WTC11 (cell line): ENCODE measurements around the gene PLAC8.

Experiments used
- FOXK1 ChIP-seq: sonication (generic); formaldehyde crosslinking; IDR thresholded peaks from 2 replicates; pipeline ENCODE4 v1.8.0; 2022; ENCODE audit warnings: mild to moderate bottlenecking, moderate library complexity, missing genetic modification reagents
- IRF2 ChIP-seq: sonication (generic); formaldehyde crosslinking; IDR thresholded peaks from 2 replicates; pipeline ENCODE4 v1.8.0; 2022; ENCODE audit warnings: low read depth, missing genetic modification reagents, borderline replicate concordance
- MAX ChIP-seq: sonication (generic); formaldehyde crosslinking; IDR thresholded peaks from 2 replicates; pipeline ENCODE4 v1.8.0; 2022; ENCODE audit warnings: mild to moderate bottlenecking, missing genetic modification reagents
- PREB ChIP-seq: sonication (generic); formaldehyde crosslinking; IDR thresholded peaks from 2 replicates; pipeline ENCODE4 v1.8.1; 2022; ENCODE audit warnings: mild to moderate bottlenecking, missing genetic modification reagents, moderate library complexity, borderline replicate concordance
- TCF7 ChIP-seq: sonication (generic); formaldehyde crosslinking; IDR thresholded peaks from 2 replicates; pipeline ENCODE4 v1.8.0; 2022; ENCODE audit warnings: mild to moderate bottlenecking, low read depth, missing genetic modification reagents, moderate library complexity
- ZBTB21 ChIP-seq: sonication (generic); formaldehyde crosslinking; IDR thresholded peaks from 2 replicates; pipeline ENCODE4 v1.8.1; 2023; ENCODE audit warnings: mild to moderate bottlenecking, missing genetic modification reagents, borderline replicate concordance
- ZNF219 ChIP-seq: sonication (generic); formaldehyde crosslinking; IDR thresholded peaks from 2 replicates; pipeline ENCODE4 v1.8.0; 2023; ENCODE audit warnings: missing genetic modification reagents, mild to moderate bottlenecking, borderline replicate concordance
- ZNF232 ChIP-seq: sonication (generic); formaldehyde crosslinking; IDR thresholded peaks from 2 replicates; pipeline ENCODE4 v1.8.0; 2022; ENCODE audit warnings: mild to moderate bottlenecking, missing genetic modification reagents
- TF ChIP-seq, protein P1 (sequence below): fragments of 200-600 bp; IDR thresholded peaks from 2 replicates; pipeline ENCODE4 v1.8.0; 2022; ENCODE audit warnings: antibody characterized with exemption
- TF ChIP-seq, protein P2 (sequence below): sonication (generic); formaldehyde crosslinking; IDR thresholded peaks from 2 replicates; pipeline ENCODE4 v1.8.1; 2022; ENCODE audit warnings: low read depth, mild to moderate bottlenecking, moderate library complexity, missing genetic modification reagents, borderline replicate concordance
- TF ChIP-seq, protein P3 (sequence below): sonication (generic); formaldehyde crosslinking; IDR thresholded peaks from 2 replicates; pipeline ENCODE4 v1.8.0; 2023; ENCODE audit warnings: mild to moderate bottlenecking, missing genetic modification reagents
- TF ChIP-seq, protein P4 (sequence below): sonication (generic); formaldehyde crosslinking; IDR thresholded peaks from 2 replicates; pipeline ENCODE4 v1.8.0; 2022; ENCODE audit warnings: mild to moderate bottlenecking, missing genetic modification reagents
- TF ChIP-seq, protein P5 (sequence below): sonication (generic); formaldehyde crosslinking; IDR thresholded peaks from 2 replicates; pipeline ENCODE4 v1.8.0; 2022; ENCODE audit warnings: mild to moderate bottlenecking, missing genetic modification reagents

DNA sequence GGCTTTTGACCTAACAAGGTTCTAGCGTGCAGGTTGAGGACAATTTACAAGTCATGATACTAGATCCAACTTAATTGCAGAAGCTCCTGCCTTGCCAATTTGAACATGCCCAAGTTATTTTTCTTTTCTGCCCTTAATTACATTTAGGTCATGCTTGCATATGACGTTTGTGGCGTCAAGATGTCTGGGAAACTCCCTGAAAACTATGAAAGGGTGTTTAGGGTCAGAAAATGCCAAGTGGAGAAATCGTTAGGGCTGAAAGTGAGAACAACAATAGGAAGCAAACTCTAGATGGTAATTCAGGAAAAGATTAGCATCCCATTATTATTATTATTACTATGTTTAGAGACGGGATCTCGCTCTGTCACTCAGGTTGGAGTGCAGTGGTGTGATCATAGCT is 38.2 kb upstream of the PLAC8 start:
- TF ChIP-seq, protein P1, sequence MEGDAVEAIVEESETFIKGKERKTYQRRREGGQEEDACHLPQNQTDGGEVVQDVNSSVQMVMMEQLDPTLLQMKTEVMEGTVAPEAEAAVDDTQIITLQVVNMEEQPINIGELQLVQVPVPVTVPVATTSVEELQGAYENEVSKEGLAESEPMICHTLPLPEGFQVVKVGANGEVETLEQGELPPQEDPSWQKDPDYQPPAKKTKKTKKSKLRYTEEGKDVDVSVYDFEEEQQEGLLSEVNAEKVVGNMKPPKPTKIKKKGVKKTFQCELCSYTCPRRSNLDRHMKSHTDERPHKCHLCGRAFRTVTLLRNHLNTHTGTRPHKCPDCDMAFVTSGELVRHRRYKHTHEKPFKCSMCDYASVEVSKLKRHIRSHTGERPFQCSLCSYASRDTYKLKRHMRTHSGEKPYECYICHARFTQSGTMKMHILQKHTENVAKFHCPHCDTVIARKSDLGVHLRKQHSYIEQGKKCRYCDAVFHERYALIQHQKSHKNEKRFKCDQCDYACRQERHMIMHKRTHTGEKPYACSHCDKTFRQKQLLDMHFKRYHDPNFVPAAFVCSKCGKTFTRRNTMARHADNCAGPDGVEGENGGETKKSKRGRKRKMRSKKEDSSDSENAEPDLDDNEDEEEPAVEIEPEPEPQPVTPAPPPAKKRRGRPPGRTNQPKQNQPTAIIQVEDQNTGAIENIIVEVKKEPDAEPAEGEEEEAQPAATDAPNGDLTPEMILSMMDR: no peak
- TF ChIP-seq MAX (CRISPR knock-in tag) (no peak), ZNF232 (CRISPR knock-in tag) (no peak), TCF7 (CRISPR knock-in tag) (no peak), PREB (CRISPR knock-in tag) (no peak), FOXK1 (CRISPR knock-in tag) (no peak), ZBTB21 (CRISPR knock-in tag) (no peak), ZNF219 (CRISPR knock-in tag) (no peak), IRF2 (CRISPR knock-in tag) (no peak)
- TF ChIP-seq, protein P2, sequence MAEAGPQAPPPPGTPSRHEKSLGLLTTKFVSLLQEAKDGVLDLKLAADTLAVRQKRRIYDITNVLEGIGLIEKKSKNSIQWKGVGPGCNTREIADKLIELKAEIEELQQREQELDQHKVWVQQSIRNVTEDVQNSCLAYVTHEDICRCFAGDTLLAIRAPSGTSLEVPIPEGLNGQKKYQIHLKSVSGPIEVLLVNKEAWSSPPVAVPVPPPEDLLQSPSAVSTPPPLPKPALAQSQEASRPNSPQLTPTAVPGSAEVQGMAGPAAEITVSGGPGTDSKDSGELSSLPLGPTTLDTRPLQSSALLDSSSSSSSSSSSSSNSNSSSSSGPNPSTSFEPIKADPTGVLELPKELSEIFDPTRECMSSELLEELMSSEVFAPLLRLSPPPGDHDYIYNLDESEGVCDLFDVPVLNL (CRISPR knock-in tag): no peak
- TF ChIP-seq, protein P3, sequence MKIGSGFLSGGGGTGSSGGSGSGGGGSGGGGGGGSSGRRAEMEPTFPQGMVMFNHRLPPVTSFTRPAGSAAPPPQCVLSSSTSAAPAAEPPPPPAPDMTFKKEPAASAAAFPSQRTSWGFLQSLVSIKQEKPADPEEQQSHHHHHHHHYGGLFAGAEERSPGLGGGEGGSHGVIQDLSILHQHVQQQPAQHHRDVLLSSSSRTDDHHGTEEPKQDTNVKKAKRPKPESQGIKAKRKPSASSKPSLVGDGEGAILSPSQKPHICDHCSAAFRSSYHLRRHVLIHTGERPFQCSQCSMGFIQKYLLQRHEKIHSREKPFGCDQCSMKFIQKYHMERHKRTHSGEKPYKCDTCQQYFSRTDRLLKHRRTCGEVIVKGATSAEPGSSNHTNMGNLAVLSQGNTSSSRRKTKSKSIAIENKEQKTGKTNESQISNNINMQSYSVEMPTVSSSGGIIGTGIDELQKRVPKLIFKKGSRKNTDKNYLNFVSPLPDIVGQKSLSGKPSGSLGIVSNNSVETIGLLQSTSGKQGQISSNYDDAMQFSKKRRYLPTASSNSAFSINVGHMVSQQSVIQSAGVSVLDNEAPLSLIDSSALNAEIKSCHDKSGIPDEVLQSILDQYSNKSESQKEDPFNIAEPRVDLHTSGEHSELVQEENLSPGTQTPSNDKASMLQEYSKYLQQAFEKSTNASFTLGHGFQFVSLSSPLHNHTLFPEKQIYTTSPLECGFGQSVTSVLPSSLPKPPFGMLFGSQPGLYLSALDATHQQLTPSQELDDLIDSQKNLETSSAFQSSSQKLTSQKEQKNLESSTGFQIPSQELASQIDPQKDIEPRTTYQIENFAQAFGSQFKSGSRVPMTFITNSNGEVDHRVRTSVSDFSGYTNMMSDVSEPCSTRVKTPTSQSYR: no peak
- TF ChIP-seq, protein P4, sequence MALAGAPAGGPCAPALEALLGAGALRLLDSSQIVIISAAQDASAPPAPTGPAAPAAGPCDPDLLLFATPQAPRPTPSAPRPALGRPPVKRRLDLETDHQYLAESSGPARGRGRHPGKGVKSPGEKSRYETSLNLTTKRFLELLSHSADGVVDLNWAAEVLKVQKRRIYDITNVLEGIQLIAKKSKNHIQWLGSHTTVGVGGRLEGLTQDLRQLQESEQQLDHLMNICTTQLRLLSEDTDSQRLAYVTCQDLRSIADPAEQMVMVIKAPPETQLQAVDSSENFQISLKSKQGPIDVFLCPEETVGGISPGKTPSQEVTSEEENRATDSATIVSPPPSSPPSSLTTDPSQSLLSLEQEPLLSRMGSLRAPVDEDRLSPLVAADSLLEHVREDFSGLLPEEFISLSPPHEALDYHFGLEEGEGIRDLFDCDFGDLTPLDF (CRISPR knock-in tag): no peak
- TF ChIP-seq, protein P5, sequence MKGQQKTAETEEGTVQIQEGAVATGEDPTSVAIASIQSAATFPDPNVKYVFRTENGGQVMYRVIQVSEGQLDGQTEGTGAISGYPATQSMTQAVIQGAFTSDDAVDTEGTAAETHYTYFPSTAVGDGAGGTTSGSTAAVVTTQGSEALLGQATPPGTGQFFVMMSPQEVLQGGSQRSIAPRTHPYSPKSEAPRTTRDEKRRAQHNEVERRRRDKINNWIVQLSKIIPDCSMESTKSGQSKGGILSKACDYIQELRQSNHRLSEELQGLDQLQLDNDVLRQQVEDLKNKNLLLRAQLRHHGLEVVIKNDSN (CRISPR knock-in tag): no peak
